Embryonic facial prominence (tissue), 1 donor: Measurements from ENCODE around the gene ASCL3.
A peak's percentile ranks its signal among the peaks of the same experiment; 100 is the strongest.
"Not testable (repeated sequence)": the region's sequence is repeated elsewhere in the genome, so short reads cannot be mapped to it uniquely, and the experiment has no call there.

Source experiments
- DNase-seq: peaks from one replicate; pipeline ENCODE4 v3.0.0-alpha.2; 2016; ENCODE audit errors: extremely low spot score

The ASCL3 gene, protein sequence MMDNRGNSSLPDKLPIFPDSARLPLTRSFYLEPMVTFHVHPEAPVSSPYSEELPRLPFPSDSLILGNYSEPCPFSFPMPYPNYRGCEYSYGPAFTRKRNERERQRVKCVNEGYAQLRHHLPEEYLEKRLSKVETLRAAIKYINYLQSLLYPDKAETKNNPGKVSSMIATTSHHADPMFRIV

DNA sequence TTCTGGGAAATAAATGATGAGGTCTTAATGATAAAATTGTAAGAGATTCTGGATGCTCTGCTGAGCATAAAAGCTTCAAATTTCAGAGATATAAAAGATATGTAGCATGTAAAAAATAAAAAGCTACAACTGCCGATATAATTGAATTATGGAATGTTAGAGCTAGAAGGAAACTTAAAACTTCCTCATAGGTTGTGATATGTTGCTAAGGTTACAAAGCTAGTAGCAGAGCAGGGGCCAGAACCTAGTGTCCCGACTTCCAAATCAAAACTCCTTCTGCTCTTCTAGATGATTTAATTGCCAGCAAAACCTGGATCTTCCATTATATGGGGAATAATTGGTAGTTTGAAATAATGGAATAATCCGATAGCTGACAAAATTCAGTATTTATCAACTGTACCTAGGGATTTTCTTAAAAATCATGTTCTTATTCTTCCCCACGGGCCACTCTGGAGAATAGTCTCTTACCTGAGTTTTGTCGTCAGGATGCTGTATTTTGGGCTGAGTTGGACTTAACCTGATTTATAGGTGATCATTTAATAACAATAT is at the start of gene ASCL3:
ASCL3 (minus strand) TSS at position 499 of the 549 bp plus-strand sequence. CDS start 4,855 bp downstream, outside the sequence.
- DNase-seq = no peak

DNA sequence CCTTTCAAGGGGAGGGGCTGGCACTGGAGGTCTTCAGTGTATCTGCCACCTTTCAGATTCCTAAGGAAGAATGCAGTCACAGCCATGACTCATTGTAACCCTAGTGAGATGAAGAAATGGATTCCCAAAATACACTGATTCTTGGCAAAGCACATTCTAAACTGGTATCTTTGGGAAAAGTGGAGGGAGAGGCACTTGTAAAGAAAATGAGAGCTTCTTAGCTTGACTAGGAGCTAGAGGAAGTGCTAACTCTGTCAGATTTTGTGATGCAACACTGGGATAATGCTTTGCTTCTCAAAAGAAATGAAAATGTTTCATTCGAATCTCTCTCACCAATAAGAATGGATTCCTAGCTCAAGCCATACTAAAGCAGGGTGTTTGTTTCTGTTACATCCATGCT is 46.6 kb upstream of the ASCL3 start:
- DNase-seq = no peak

DNA sequence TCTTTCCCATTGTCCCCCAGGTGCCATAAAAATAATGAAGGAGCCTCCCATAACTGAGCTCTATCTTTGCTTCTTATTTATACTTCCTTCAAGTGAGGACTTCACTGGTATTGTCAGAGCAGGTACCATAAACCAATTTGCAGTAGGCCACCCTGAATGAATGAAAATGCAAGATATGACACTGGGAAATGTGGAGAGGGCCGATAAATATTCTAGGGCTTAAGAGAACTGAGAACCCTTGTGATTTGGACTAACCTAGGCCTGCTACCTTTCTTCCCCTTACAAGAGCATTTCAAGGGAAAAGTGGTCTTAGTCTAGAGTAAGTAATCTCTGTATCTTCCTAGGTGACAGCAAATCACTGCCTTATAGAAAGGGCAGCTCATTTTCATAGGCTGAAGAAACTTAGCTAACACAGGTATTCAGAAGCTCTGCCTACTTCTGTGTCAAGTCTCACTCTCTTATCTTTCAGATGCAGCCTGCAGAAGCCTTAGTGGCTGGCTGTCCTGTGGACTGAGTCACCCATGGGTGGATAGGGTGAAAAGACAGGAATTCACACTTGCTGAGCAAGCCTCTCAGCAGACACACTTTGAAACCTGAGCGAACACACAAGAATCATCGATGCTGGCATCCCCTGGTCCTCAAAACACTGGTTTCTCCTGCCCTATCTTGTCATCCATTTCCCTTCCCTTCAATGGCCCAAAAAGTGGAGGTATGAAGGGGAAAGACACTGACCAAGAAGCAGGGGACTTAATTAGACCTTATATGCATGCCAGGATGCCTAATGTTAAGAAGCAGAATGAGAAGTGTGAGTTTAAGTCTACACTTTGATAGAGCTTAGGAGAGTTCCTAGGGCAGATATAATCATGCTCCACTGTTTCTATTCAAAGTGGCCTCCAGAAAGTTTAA is 45.8 kb upstream of the ASCL3 start:
- DNase-seq = no peak

DNA sequence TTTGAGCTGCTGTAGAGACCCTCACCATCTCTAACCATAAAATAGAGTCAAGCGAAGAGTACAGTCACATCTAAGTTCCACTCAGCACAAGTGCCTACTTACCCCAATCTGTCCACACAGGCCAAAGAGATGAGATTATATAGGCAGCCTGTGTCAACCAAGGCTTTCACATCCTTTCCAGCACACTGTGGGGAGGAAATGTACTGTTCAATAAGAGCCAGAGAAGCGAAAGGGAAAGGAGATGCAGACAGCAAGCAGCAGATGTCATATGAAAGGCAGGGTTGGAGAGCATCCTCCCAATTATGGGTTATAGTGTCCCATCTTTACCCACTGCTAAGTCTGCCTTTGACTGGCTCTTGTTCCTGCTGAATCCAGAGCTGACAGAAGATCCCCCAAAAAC is 44.6 kb upstream of the ASCL3 start:
- DNase-seq = no peak

DNA sequence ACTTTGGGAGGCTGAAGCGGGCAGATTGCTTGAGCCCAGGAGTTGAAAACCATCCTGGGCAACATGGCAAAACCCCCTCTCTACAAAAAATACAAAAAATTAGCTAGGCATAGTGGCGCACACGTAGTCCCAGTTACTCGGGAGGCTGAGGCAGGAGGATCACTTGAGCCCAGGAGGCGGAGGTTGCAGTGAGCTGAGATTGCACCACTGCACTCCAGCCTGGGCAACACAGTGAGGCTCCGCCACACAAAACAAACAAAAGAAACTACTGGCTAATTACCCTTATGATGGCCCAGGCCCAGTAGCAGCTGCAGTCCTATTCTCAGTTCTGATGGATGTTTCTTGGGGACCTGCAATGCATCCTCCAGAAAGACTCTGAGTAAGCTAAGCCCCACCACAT is 44.0 kb upstream of the ASCL3 start:
- DNase-seq = not testable (repeated sequence)

DNA sequence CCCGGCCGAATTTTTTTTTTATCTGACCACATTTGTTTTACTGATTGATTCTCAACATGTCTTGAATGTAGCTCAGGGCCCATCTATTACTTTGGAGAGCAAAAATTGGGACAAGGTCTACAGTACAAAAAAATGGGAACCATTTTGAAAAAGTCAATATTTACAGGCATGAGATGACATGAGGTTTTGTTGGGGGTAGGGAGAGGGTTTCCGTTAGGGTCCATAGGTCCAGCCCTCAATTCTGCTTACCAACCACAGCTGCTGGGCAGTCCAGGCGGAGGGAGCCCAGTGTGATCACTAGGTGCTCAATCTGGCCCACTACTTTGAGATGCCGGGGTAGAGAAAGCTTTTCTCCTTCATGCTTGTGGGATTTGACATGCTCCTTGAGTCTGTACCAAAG is 42.6 kb upstream of the ASCL3 start:
- no peak for DNase-seq

DNA sequence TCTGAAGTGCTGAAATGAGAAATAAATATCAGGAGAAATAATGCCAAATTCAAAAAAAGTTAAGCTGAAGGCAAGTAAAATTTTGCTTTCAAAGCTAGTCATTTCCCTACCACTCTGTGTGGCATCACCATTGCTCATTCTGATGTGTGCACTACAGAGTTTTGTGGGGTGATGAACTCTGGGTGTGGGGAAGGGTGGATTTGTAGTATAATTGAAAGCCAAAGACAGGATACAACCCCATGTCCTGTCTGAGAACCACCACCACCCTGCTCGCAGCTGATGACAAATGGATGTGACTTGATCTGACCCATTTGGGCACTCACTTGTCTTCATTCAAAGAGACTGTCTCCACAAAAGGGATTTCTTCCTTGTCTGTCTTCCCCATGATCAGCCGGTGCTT is 40.7 kb upstream of the ASCL3 start:
- DNase-seq = no peak

DNA sequence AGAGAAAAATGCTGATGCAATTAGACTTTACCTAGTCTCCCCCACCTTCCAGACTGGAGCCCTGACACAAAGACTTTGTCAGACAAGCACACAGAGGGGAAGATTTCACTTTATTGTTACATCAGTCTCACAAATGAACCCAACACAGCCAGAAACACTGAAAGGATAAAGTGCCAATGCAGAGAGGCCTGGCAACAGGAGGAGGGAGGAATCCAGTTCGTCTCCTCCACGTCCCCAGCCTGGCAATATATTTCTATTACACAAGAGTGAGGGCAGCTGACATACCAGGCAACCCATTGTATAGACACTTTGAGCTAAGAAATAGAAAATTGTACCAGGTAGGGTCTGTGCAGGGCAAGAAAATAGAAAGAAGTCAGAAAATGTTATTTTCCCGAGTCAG is 37.7 kb upstream of the ASCL3 start:
- no peak for DNase-seq

DNA sequence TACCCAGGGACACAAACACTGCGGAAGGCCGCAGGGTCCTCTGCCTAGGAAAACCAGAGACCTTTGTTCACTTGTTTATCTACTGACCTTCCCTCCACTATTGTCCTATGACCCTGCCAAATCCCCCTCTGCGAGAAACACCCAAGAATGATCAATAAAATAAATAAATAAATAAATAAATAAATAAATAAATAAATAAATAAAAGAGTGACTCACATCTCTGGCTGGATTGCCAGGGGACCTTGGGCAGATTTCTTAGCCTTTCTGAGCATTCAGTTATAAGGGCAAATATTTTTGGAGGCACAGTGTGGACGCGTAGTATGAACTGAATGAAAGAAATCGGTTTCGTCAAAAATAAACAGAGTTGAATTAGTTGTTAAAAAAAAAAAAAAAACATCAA is 36.5 kb upstream of the ASCL3 start:
- DNase-seq = not testable (repeated sequence)

DNA sequence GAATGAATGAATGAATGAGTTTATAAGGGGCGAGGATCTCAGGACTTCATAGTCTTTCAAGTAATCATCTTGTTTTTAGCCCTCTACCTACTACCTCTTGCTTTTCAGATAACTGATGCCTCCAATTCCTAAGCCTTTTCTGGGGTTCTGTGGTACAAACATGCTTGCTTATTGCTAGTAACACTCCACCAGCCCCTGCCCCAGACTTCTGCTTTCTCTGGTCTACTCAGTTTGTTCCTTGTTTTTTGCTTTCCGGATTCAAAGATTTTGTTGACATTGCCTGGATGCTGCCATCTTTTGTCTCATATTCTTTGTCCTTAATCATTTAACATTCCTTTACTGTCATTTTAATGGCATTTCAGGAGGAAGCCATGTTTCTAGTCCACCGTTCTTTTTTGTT is 30.3 kb upstream of the ASCL3 start:
- DNase-seq = no peak

DNA sequence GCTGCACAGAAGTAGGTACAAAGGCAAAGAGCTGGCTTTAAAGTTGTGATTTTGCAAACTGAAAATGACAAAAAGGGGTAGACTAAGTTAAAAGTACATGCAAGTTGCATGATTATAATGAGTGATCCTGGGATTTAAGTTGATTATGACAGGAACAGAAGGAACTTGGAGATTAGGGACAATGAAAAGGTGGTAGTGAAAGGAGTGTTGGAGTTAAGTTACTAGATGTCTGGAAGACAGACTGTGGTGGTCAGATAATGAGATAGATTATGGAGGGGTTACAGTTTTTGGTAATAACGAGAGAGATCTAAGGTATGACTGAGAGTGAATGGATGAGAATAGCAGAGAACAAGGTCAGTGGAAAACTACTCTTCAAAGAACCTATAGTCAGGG is 29.1 kb upstream of the ASCL3 start:
- no peak for DNase-seq

DNA sequence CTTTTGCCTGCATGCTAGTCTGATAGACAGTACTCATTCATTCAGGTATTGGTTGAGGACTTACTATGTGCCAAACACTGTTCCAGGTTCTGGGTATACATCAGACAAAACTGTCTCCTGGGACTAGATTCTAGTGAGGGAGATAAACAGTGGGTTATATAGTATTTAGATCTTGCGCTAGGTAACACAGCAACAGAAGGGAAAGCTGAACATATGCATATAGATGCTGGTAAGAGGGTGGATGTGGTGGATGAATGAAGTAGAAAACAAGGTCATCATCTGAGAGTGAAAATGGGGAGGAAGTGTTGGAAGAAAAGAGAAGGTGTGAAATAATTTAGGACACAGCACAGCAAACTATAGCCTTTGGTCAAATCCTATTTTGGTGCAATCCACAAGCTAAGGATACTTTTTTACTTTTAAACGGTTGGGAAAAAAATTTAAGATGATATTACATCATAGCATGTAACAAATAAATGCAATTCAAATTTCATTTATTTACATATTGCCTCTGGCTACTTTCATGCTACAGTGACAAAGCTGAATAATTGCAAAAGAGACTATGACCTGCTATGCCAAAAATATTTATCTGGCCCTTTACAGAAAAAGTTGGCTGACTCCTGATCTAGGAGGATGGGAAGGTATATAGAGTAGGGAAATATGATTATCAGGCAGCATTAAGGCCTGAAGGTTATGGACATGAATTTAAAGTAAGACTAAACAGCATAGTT is 28.5 kb upstream of the ASCL3 start:
- no peak for DNase-seq

DNA sequence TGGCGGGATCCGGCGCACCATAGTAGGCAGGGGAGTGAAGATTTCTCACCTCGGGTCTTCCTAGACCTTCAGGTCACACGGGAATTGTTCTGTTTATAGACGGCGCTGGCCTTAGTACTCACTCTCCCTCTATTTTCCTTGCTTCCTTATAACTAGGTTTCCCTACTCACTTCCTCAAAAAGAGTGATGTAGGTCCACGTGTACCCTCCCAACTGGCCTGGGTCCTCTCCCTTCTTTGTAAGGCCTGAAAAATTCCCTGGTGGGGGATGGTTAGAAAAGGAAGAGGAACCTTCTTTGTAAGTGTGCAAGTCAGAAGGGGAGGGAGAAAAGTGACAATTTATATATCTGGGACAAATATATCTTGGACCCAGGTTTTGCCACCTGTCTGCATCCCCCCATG is 24.4 kb upstream of the ASCL3 start:
- DNase-seq = no peak

DNA sequence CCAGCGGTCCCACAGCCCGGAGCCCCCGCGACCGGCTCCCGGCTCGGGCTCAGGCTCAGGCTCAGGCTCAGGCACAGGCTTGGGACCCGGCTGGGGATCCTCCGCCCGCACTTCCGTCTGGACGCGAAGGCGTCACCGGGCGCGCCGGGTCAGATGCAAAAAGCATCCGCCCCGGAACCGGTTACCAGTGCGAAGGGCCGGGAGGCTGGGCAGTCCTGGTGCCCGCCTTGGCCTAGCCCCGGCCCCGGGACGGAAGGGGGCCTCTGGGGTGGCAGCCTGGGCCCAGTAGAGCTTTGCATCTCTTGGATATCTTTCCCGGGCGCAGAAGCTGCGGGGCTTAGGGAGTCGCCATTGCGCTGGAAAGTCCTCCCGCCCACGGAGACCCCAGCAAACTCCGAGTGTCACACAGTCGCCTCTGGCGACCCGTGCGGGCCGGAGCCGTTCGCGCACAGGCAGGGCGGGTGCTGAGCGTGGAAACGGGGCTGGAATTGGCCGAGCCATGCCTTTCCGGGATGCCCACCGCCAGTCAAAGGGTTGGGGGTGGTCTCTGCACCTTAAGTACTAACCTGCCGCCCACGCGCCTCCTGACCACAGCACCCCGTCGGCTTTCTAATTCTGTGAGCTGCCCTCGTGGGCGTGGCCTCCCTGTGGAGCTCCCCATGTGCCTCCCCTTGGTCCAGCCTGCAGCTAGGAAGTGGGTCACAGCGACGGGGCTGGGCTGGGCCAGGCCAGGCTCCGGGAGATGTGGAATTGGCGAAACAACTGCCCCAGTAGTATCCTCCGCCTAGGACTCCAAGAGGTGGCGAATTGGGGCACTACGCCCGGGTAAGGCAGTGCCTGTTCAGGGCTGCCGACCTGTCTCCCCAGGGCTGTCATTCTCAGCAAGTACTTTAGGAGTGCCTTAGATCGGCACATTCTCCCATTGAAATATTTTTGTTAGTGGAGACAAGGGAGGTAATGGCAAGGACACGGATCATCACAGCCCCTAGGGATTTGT is 21.8 kb upstream of the ASCL3 start, which contains the start of gene TMEM9B:
TMEM9B (minus strand) TSS at position 119 of the 997 bp plus-strand sequence. CDS start 129 bp downstream, outside the sequence.
- DNase-seq = peak; percentile 54

DNA sequence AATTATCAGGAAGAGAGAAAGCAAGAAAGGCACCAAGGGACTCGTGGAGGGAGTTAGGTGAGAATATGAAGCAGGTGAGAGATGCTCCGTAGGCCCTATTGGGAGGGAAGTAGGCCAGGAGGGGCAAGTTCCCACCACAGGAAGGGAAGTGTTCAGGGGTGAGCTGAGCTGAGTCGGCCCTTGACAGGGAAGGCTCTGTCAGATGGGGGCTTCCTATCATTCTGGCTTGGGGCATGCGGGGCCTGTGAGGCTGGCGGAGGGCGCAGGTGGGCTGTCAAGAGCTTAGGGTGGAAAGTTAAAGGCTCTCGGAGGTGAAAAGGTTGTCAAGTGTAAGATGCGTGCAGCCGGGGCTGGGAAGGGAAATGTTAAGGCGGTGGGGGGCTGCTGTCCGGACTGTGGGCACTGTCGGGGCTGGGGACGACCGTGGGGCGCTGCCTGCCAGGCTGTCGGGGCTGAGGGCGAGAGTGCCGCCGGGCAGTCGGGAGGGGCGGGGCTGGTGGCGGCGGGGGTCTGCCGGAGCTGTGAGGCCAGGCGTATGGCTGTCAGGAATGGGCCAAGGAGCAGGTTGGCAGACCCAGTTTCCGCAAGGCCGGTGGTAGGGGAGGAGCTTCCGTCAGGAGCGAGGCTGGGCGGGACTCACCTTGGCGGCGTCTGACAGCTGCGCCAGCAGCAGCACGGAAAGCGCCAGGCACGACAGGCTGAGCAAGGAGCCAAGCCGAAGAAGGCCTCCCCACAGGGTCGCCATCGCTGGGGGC is 20.9 kb upstream of the ASCL3 start:
- peak; percentile 50 for DNase-seq

DNA sequence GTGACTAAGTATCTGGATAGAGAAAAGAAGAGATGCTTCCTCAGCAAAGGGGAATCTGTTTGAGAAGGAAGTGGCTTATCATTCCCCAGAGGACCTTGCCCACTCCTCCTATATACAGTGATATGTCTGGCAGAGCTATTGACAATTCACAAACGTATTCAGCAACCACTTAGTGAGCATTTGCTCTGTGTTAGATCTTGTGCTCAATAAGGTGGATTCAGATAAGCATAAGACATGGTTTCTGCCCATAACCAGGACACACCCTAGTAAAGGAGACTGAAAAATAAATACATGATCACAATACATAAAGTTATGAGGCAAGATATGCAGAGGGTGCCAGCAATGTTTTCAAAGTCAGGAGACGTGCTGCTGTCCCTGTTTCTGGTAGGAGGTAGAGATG is 20.0 kb upstream of the ASCL3 start:
- no peak for DNase-seq

DNA sequence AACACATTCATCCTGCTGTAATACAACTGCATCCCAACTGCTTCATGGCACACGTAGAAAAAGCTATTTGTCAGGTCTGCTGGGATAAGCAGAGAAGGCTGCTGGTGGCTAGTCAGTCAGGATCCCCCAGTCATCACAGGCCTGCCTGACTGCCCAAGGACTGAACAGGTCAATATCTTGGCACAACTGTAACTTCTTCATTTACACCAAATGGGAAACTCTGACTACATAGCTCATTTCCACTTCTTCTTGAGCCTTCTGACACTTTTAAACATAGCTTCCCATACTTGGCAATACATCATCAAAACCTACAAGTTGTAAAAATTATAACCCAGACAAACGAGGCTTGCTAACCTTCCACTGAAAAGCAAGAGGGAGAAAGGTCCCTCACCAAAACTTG is 18.6 kb upstream of the ASCL3 start:
- no peak for DNase-seq

DNA sequence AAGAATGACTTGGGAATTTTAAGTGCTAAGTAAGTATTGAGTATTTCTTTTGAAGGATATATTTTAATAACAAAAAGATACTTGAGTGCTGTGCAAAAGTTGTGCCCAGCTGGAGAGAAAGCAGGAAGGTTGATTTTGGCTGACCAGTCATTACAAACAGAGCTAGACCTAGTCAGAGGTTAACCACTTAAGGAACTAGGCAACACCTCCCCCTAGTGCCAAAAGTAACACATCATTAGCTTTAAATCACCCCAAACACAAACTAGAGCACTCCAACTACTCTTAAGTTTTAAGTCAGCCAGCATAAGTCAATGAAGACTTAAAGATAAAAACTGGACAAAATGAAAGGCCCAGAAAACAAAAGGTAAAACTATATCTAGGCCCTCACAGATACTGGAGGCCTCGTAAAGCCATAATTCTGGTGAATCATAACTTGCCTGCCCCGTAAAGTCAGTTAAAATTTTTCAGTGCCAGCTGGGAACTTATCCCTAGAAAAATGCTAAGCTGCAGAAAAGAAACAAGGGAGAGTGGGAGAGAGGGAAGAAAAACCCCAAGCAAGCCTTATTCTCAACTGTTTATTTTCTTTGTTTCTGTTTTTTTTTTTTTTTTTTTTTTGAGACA is 16.8 kb upstream of the ASCL3 start:
- DNase-seq = no peak

DNA sequence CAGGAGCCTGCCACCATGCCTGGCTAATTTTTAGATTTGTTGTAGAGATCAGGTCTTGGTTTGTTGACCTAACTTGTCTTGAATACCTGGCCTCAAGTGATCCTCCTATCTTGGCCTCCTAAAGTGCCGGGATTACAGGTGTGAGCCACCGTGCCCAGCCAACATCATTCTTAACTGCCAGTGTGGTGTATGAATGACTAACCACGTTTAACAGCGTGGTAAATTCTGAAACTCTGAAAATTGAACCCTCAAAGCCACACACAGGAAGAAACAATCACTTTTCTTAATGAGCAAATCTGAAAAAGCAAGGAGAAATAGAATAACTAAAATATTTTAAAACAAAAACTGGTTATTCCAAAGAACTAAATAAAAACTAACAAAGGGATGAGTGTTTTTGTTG is 14.0 kb upstream of the ASCL3 start:
- DNase-seq = no peak

DNA sequence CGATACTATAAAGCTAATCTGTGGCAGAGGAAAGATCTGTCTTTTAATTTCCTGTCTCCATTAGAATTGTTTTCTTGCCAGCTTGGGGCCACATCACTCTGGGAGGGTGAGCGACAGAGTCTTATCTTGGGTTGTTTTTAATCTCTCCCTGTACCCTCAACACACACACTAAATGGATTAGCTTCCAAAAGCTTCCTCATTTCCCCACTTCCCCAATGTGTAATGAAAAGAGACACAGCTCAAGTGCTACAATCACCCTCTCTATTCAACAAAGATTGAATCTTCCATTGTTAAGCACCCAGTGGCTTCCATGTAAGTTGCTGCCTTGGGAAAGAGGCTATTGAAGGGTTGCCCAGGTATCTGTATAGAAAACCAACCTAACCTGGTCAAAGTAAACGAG is 6.1 kb upstream of the ASCL3 start:
- DNase-seq = no peak
